CD4-positive, alpha-beta T cell treated with Interleukin-15 for 4 hours (primary cell): ENCODE results near the gene NDE1.

ENCODE experiments used
- DNase-seq: peaks from one replicate; pipeline ENCODE4 v3.0.0-alpha.2; 2020; ENCODE audit warnings: low spot score

The NDE1 gene

GRCh38 chr16:15769239-15769638 lies 119.2 kb downstream of the NDE1 start:
- no peak for DNase-seq

- DNase-seq = no peak
Measured at GRCh38 chr16:15770107-15770506, 120.1 kb downstream of the NDE1 start.

- DNase-seq = no peak
Measured at GRCh38 chr16:15770512-15770911, 120.5 kb downstream of the NDE1 start.

- no peak for DNase-seq
Measured at GRCh38 chr16:15771694-15772093, 121.6 kb downstream of the NDE1 start.

- no peak for DNase-seq
Measured at GRCh38 chr16:15772579-15773293, 122.7 kb downstream of the NDE1 start.

GRCh38 chr16:15773968-15774367 lies 123.9 kb downstream of the NDE1 start:
- DNase-seq = no peak

- no peak for DNase-seq
Measured at GRCh38 chr16:15775209-15775608, 125.2 kb downstream of the NDE1 start.

- DNase-seq = no peak
Measured at GRCh38 chr16:15775663-15776304, 125.7 kb downstream of the NDE1 start.
